Measurements from ENCODE around the gene SAP30BP.

DNA sequence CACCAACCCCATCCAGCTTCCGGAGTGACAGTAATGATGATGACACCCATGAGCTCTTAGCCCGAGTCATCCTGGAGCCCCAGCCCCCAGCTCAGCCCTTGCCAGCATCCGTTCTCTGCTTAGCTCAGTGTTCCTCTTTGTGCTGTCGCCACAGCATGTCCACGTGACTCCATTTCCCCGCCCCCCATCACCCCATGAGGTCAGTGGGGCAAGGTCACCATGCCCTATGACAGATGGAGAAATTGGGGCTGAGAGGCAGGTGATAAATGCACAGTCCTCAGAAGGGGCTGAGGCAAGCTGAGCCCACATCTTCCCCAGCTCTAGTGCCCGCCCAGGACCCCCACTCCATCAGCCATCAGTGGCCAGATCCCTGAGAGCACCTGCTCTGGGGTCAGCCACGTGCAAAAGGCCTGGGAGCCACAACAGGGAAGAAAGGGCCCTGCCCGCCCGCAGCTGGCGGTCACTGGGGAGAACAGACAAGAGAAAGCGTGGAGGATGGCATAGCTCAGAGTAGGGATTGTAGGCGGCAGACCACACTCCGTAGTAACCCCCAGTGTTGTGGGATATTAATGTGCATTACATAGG lies 71.2 kb downstream of the SAP30BP start:
- TF ChIP-seq TARDBP (IDR thresholded peaks at IDR 0.05) (no peak), ELF4 (IDR thresholded peaks at IDR 0.05) (no peak), SP1 (IDR thresholded peaks at IDR 0.05) (no peak), ARNT (IDR thresholded peaks at IDR 0.05) (no peak), BHLHE40 (IDR thresholded peaks at IDR 0.05; ENCODE audit: borderline replicate concordance) (no peak), SUZ12 (IDR thresholded peaks at IDR 0.05) (no peak), LEF1 (IDR thresholded peaks at IDR 0.05; ENCODE audit: borderline replicate concordance) (no peak), ZNF384 (IDR thresholded peaks at IDR 0.05) (no peak), FOXA1 (IDR thresholded peaks at IDR 0.05) (no peak), FOXM1 (IDR thresholded peaks at IDR 0.05; ENCODE audit: borderline replicate concordance) (no peak), CTBP1 (IDR thresholded peaks at IDR 0.05; ENCODE audit: borderline replicate concordance) (no peak)
- TF ChIP-seq, protein P1, sequence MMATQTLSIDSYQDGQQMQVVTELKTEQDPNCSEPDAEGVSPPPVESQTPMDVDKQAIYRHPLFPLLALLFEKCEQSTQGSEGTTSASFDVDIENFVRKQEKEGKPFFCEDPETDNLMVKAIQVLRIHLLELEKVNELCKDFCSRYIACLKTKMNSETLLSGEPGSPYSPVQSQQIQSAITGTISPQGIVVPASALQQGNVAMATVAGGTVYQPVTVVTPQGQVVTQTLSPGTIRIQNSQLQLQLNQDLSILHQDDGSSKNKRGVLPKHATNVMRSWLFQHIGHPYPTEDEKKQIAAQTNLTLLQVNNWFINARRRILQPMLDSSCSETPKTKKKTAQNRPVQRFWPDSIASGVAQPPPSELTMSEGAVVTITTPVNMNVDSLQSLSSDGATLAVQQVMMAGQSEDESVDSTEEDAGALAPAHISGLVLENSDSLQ (IDR thresholded peaks at IDR 0.05): no peak
